NOMO-1 (cell line): ENCODE data around the gene NUSAP1.
"Not testable (repeated sequence)": the region's sequence is repeated elsewhere in the genome, so short reads cannot be mapped to it uniquely, and the experiment has no call there.

Experiments used
- DNase-seq, 2 experiments: peaks; one replicate each; lab custom pipeline; 2025; ENCODE audit not compliant: unreplicated experiment in 2 of 2; lab: John Stamatoyannopoulos, UW

NUSAP1 gene

GRCh38 chr15:41331833-41332193 is 868 bp upstream of the NUSAP1 start:
- DNase-seq: peak in 1 of 2 experiments; percentile 27

DNA sequence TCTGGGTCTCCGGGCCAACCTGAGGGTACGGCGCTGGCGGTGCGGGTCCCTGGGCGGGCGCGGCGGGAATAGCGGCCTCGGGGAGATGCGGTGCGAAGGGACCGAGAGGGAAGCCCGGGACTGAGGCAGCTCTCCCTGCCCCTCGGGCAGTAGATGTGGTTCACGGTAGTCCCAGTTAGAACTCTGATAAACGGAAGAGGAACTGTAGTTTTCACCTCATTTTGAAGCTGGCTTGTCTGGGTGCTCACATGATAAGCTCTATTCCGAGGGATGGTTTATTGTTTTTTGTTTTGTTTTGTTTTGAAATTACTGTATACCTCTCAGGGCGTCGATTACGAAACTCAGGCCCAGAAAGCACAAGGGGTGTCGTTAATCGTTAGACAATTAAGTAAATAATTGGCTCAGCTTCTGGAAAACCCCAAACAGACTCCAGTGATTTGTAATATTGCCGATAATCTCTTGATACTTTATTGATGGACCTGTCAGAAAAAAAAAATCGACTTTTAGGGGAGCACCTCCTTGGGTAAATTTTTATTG is 413 bp downstream of the NUSAP1 start:
- DNase-seq: peak; percentile 41 to 71

GRCh38 chr15:41334293-41335120 is 1.8 kb downstream of the NUSAP1 start:
- DNase-seq: no peak

DNA sequence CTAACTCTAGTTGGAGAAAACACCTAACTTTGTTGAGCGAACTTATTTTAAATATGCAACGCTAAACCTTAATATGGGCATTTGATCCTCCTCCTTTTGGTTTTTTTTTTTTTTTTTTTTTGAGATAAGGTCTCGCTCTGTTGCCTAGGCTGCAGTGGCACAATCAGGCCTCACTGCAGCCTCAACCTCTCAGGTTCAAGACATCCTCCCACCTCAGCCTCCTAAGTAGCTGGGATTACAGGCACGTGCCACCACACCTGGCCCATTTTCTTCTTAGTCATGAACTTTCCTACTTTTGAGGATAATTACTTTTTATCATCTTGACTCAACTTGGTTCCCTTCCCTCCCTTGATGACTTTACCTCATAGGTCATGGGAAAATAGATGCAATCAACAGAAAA is 3.9 kb downstream of the NUSAP1 start:
- no peak for DNase-seq

- DNase-seq: no peak
Observed at GRCh38 chr15:41337047-41337446, 4.4 kb downstream of the NUSAP1 start.

- DNase-seq: no peak
Observed at GRCh38 chr15:41337631-41338522, 5.2 kb downstream of the NUSAP1 start.

DNA sequence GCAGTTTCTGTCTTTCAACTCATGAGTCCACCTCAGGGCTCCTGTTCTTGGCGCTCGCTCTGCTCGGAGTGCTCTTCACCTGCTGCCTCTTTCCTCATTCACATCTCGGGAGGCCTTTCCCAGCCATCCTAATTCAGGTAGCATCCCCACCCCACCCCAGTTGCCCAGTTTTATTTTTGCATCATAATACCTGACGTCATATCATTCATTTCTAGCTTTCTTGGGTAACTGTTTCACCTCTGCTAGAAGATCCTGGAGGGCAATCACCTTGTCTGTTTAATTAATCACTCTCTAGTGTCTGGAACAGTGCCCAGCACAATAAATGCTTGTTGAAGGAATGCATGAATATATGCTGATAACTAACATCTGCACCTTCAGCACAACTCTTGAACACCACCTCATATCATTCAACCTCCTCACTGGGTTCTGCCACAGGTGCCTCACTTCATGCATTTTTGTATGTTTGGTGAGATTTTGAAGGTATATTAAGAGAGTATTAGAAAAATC is 7.6 kb downstream of the NUSAP1 start:
- DNase-seq: no peak

DNA sequence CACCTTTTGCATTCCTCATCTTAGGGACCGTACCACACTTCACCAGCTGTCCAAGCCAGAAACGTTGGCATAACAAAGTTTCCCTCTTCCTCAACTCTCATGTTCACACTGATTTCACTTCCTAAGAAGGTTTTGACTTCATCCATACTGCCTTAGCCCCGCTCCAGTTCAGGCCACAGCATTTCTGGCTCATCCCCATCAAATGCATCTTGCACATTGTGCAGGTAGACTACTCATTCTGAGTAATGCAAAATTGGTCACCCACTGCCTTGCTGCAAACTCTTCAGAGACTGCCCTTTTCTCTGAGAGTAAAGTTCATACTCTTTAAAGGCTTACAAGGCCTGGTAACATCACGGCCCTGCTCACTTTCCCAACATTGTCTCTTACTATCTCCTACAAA is 8.8 kb downstream of the NUSAP1 start:
- DNase-seq: no peak

DNA sequence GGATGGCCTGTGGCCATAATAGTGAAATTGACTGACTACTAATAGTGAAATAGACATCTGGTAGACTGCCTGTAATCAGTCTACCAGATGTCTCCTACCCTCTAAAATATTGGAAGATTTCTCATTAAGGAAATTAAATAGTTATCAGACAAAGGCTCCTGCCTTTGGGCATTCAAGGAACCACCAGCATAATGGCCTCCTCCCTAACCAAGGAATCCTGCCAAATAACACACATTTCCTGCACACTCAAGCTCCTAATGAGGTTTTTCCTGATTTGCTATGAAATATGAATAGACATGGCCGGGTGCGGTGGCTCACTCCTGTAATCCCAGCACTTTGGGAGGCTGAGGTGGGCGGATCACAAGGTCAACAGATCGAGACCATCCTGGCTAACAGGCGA is 14.6 kb downstream of the NUSAP1 start:
- DNase-seq: no peak

DNA sequence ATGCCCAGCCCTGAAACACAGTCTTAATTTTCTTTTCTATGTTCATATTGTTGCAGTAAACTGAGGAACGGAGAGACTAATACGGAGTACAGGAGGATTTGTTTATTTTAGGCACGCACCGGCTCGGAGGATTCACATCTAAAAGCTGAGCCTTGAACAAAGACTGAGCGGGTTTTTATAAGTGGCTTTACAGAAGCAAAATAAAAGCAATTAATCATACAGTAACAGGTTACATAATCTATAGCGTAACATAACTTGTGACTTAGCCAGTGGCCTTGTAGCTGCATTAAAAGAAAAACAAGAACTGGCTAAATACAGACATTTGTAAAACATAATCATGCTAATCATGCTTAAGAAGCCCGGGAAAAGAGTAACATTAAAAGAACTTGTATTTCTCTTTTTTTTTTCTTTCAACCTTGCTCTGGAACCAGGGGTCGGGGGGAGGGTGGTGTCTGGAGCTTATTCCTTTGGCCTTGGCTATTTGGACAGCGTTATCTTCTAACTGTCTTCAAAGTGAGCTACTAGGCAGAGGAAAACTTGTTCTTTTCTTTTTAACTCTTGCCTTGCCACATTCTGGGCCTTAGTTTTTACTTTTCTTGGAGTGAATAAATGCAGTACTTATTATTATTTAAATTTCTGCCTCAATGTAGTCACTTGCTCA is 17.5 kb downstream of the NUSAP1 start:
- no peak for DNase-seq

- DNase-seq: no peak
Observed at GRCh38 chr15:41354371-41354770, 21.7 kb downstream of the NUSAP1 start.

- DNase-seq: no peak
Observed at GRCh38 chr15:41367418-41367817, 34.7 kb downstream of the NUSAP1 start.

- DNase-seq: no peak
Observed at GRCh38 chr15:41377978-41378377, 45.3 kb downstream of the NUSAP1 start.

DNA sequence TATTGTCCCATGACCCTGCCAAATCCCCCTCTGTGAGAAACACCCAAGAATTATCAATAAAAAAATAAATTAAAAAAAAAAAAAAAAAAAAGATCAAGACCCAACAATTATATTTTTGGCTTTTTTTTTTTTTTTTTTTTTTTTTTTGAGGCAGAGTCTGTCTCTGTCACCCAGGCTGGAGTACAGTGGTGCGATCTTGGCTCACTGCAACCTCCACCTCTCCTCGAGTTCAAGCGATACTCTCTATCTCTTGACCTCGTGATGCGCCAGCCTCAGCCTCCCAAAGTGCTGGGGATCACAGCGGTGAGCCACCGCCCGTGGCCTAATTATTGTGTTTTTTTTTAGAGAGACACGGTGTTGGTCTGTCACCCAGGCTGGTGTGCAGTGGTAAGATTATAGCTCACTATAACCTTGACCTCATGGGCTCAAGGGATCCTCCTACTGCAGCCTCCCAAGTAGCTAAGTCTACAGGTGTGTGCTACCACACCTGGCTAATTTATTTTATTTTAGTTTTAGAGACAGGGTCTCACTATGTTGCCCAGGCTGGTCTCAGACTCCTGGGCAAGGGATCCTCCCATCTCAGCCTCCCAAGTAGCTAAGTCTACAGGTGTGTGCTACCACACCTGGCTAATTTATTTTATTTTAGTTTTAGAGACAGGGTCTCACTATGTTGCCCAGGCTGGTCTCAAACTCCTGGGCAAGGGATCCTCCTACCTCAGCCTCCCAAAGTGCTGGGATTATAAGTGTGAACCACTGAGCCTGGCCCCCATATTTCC is 51.5 kb downstream of the NUSAP1 start:
- not testable (repeated sequence) for DNase-seq

GRCh38 chr15:41387646-41388045 is 55.0 kb downstream of the NUSAP1 start:
- DNase-seq: no peak

GRCh38 chr15:41392659-41393058 is 60.0 kb downstream of the NUSAP1 start:
- no peak for DNase-seq

DNA sequence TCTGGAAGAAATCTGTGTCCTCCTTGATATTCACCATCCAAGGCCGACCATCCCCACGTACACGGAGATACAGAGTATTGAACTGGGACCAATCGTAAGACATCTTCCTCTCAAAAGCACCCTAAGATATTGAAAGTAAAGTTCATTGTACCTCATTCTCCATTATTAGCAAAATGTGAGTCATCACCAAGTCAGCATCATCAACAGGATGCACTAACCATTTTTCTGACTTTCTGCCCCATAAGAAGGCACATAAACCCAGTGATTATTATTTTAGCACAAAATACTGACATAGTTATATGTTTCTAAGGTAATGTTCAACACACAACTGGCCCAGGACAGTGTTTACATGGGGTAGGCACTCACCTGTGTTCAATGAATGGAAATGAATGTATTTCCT is 62.2 kb downstream of the NUSAP1 start:
- DNase-seq: no peak

- DNase-seq: no peak
Observed at GRCh38 chr15:41396111-41396510, 63.4 kb downstream of the NUSAP1 start.

- DNase-seq: no peak
Observed at GRCh38 chr15:41401904-41402267, 69.2 kb downstream of the NUSAP1 start.

GRCh38 chr15:41407341-41407740 is 74.7 kb downstream of the NUSAP1 start:
- peak in 1 of 2 experiments; percentile 52 for DNase-seq
